Activated CD8-positive, alpha-beta T cell treated with anti-CD3 and anti-CD28 coated beads for 36 hours (primary cell): ENCODE data around the gene TUBB4B. TPM values are rescaled to one million over a fixed set of nuclear protein-coding genes. Genes with fewer than 3 reads are reported as not detected.

ENCODE experiments used
- ATAC-seq: fragments of 200-7000 bp; cut with Tn5 transposase; one replicate; pipeline ENCODE4 v1.10.0; 2021; ENCODE audit warnings: mild to moderate bottlenecking, moderate library complexity
- CTCF ChIA-PET: fragments of 350-600 bp; sonication (Branson Sonifier 250); formaldehyde crosslinking; loops from one replicate; lab custom pipeline; 2021; ENCODE audit warnings: antibody characterized with exemption; lab: Charles Lee
- POLR2A ChIA-PET: fragments of 350-600 bp; sonication (Branson Sonifier 250); formaldehyde crosslinking; loops from one replicate; lab custom pipeline; 2021; ENCODE audit warnings: antibody characterized with exemption; lab: Charles Lee
- DNase-seq: peaks from one replicate; pipeline ENCODE4 v3.0.0-alpha.2; 2020
- H3K27ac Mint-ChIP-seq: one replicate; pipeline ENCODE4 v1.8.0; 2021; ENCODE audit warnings: mild to moderate bottlenecking, mixed read lengths
- H3K27me3 Mint-ChIP-seq: one replicate; pipeline ENCODE4 v1.8.0; 2021; ENCODE audit warnings: mixed read lengths
- H3K36me3 Mint-ChIP-seq: one replicate; pipeline ENCODE4 v1.8.0; 2021; ENCODE audit warnings: low read depth, mixed read lengths
- H3K4me1 Mint-ChIP-seq: one replicate; pipeline ENCODE4 v1.8.0; 2021; ENCODE audit warnings: low read depth, mixed read lengths
- H3K4me3 Mint-ChIP-seq: one replicate; pipeline ENCODE4 v1.8.0; 2021; ENCODE audit warnings: mild to moderate bottlenecking, moderate library complexity, mixed read lengths
- H3K9me3 Mint-ChIP-seq: one replicate; pipeline ENCODE4 v1.8.0; 2021; ENCODE audit warnings: mixed read lengths
- CTCF ChIP-seq: fragments of 200-600 bp; IDR thresholded peaks from one replicate; pipeline ENCODE4 v1.8.0; 2022; ENCODE audit warnings: antibody characterized with exemption, mild to moderate bottlenecking
- intact Hi-C: fragments of 100-400 bp; cut with micrococcal nuclease; formaldehyde crosslinking; loops from one replicate; pipeline ENCODE4 v1.10.0; 2022
- total RNA-seq, 2 experiments: library from RNA; stranded (reverse); gene quantifications; one replicate each; pipeline ENCODE4 v1.2.3, GENCODE V29; 2021

TUBB4B gene
- total RNA-seq, 2 experiments from 2014 or later = 228 to 230 TPM

DNA sequence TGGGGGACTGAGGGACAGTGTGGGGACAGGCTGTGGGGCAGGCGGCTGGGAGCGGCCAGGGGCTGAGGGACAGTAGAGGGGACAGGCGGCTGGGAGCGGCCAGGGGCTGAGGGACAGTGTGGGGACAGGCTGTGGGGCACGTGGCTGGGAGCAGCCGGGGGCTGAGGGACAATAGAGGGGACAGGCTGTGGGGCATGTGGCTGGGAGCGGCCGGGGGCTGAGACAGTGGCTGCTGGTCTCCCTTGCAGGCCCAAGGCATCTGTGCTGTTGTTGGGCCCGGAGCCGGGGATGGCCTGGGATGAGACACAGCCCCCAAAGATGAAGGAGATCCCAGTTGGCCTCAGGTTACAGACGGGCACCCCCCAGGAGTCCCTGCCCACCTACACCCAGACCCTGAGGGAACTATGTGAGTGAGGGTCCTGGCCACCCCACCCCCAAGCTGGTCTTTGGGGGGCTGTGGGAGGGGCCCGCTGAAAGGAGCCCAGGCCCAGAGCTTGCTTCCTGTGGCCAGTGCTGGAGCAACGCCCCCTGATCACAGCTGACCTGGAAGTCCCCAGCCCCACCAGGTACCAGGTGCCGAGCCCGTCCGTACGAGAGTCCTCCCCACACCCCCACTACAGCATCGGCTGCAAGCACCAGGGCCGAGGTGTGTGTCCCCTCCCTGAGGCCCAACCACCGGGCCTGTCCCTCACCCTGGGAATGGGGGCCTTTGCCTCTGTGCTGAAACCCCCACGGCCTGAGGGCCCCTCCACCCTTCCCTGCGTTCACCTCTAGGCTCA is 10.6 kb downstream of the TUBB4B start:
- H3K9me3 Mint-ChIP-seq = no peaks in the 10 kb centered on the region
- no peak overlapping the region for H3K27ac Mint-ChIP-seq
- peaks cover 10% of the 10 kb centered on the region for H3K4me1 Mint-ChIP-seq
- intact Hi-C loops = no loop called here
- ATAC-seq (no peak), DNase-seq (no peak)
- H3K4me3 Mint-ChIP-seq = no peak overlapping the region
- CTCF ChIA-PET = no interaction called here
- TF ChIP-seq CTCF = no peak
- POLR2A ChIA-PET = interaction anchor here (0.6 to 7.2 kb wide), 2 partner anchors 11 to 88 kb away, joined by 3 to 113 read pairs; partner anchors contain the start of gene TUBB4B
- no peaks in the 10 kb centered on the region for H3K27me3 Mint-ChIP-seq
- H3K36me3 Mint-ChIP-seq = peaks cover 6% of the 10 kb centered on the region

DNA sequence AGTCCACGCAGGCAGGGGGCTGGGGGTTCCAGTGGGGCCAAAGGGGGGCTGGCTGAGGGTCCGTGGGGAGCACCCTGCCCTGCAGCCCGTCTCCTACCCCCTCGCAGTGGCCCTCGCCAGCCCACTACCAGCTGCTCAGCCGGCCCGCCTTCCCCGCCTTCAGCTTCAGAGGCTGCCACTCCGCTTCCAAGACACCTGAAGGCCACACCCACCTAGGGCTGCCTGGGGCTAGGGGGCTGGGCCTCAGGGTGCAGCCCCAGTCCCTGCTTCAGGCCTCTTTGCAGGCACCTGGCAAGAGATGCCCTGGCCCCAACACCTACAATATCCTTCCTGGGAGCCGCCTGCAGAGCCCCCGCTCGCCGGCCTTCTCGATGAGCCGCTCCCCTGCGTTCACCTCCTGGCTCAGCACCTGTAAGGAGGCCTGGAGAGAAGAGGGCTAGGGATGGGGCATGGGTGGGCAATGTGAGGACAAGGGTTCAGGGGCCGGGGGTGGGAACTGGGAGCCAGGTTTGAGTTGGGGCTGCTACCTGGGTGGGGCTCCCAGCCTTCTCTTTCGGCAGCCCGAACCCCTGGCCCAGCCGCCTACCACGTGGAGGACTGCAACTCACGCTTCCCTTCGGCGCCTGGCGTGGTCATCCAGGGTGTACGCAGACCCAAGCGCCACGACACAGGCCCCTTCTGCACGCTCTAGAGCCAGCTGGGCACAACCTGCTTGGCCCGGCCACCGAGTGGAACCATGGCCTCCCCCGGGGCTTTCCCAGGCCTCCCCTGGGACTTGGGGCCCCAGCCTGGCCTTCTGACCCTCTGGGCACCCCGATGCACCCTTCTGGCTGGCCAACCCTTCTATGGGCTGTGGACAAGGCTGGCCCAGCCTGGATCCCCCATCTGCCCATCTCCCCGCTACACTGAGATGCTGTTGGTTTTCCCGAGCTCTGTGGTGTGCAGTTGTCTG is 11.7 kb downstream of the TUBB4B start:
- DNase-seq (no peak), ATAC-seq (no peak)
- H3K4me1 Mint-ChIP-seq = peaks cover 14% of the 10 kb centered on the region
- no peak overlapping the region for H3K4me3 Mint-ChIP-seq
- intact Hi-C loops = no loop called here
- ChIA-PET CTCF (interaction anchor here (1.0 to 2.5 kb wide), 2 partner anchors 16 to 26 kb away, joined by 3 to 19 read pairs; partner anchors contain the start of gene RNF224), POLR2A (interaction anchor here (7.2 kb wide), 1 partner anchor 12 kb away, joined by 113 read pairs; the partner anchor contains the start of gene TUBB4B)
- peaks cover 10% of the 10 kb centered on the region for H3K36me3 Mint-ChIP-seq
- TF ChIP-seq CTCF = no peak
- H3K27me3 Mint-ChIP-seq = no peaks in the 10 kb centered on the region
- H3K27ac Mint-ChIP-seq = no peak overlapping the region
- no peaks in the 10 kb centered on the region for H3K9me3 Mint-ChIP-seq

DNA sequence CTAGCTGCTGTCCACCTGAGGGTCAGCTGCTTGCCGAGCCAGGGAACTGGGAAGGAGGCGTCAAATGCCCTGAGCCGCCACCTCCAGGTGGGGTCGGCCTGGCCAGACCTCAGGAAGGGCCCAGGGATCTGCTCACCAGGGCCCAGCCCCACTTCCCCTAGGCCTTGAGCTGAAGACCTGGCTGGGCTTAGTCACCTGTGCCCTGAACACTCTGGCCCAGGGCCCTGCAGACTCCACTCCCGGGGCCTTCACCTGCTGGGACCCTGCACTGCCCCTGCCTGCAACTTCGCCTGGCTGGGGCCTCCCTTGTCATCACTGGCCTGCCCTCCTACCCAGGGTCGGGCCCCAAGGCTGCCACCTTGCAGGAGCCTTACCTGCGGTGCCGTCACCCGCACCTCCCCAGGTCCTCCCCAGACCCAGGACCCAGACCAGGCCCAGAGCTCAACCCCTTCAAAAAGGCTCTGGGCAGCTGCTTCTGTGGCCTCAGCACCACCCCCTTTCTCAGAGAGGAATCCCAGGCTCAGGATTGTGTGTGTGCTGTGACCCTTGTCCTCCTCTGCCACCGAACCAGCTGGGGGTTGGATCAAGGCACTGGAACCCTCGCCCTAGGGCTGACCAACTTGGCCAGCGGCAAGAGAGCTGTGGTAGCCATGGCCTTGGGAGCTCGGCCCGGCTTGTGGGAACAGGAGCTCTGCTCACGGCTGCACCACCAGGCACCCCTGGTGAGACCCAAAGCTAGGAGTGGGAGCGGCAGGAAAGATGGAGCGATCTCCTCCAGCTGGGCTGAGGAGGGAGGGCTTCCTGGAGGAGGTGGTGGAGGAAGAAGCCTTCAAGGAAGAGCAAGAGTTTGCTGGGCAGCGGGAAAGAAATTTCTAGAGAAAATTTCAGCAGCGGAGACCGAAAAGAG is 12.9 kb downstream of the TUBB4B start:
- DNase-seq = no peak
- POLR2A ChIA-PET = interaction anchor here (0.8 to 7.2 kb wide), 4 partner anchors 10 to 56 kb away, joined by 3 to 113 read pairs (median 4); partner anchors contain the start of genes RNF224 and TUBB4B

More for the DNA sequence above, 12.9 kb downstream of the TUBB4B start:
- intact Hi-C loops = no loop called here
- Mint-ChIP-seq H3K9me3 (no peaks in the 10 kb centered on the region), H3K27me3 (no peaks in the 10 kb centered on the region), H3K4me3 (peak overlapping the region; percentile 83), H3K36me3 (peaks cover 10% of the 10 kb centered on the region), H3K4me1 (peaks cover 14% of the 10 kb centered on the region), H3K27ac (peak overlapping the region; percentile 69)
- CTCF ChIA-PET = interaction anchor here (0.9 to 2.5 kb wide), 6 partner anchors 13 to 169 kb away, joined by 3 to 19 read pairs (median 4); partner anchors contain the start of genes EXD3, NOXA1, RNF224 and TUBB4B
- no peak for TF ChIP-seq CTCF
- no peak for ATAC-seq
